ENCODE data around the gene LMO1.

GRCh38 chr11:8267280-8267679 lies 3.6 kb upstream of the LMO1 start:
- TF ChIP-seq, protein P1, sequence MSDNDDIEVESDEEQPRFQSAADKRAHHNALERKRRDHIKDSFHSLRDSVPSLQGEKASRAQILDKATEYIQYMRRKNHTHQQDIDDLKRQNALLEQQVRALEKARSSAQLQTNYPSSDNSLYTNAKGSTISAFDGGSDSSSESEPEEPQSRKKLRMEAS (IDR thresholded peaks at IDR 0.05), result no peak
- TF ChIP-seq, protein P2, sequence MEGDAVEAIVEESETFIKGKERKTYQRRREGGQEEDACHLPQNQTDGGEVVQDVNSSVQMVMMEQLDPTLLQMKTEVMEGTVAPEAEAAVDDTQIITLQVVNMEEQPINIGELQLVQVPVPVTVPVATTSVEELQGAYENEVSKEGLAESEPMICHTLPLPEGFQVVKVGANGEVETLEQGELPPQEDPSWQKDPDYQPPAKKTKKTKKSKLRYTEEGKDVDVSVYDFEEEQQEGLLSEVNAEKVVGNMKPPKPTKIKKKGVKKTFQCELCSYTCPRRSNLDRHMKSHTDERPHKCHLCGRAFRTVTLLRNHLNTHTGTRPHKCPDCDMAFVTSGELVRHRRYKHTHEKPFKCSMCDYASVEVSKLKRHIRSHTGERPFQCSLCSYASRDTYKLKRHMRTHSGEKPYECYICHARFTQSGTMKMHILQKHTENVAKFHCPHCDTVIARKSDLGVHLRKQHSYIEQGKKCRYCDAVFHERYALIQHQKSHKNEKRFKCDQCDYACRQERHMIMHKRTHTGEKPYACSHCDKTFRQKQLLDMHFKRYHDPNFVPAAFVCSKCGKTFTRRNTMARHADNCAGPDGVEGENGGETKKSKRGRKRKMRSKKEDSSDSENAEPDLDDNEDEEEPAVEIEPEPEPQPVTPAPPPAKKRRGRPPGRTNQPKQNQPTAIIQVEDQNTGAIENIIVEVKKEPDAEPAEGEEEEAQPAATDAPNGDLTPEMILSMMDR (IDR thresholded peaks at IDR 0.05 in 2 of 3, conservative IDR thresholded peaks at IDR 0.05 in 1 of 3; ENCODE audit: borderline replicate concordance in 1 of 3, insufficient read depth in 1 of 3, low read depth in 2 of 3, low read length in 2 of 3), result no peak
- no peak for TF ChIP-seq ELF1 (IDR thresholded peaks at IDR 0.05; ENCODE audit: borderline replicate concordance, low read depth)
- TF ChIP-seq POLR2A (IDR thresholded peaks at IDR 0.05; ENCODE audit: borderline replicate concordance, extremely low read depth, insufficient read depth, insufficient read length), result no peak
- TF ChIP-seq ZBTB33 (IDR thresholded peaks at IDR 0.05; ENCODE audit: extremely low read depth, insufficient replicate concordance, low read length), result no peak
- TF ChIP-seq REST (IDR thresholded peaks at IDR 0.05; ENCODE audit: low read depth), result no peak
- no peak for TF ChIP-seq TCF7L2 (IDR thresholded peaks at IDR 0.05; ENCODE audit: borderline replicate concordance, extremely low read depth, insufficient read depth, insufficient read length)
- TF ChIP-seq ATF3 (IDR thresholded peaks at IDR 0.05), result no peak
- no peak for TF ChIP-seq JUND (IDR thresholded peaks at IDR 0.05)
- TF ChIP-seq EZH2phosphoT487 (IDR thresholded peaks at IDR 0.05; ENCODE audit: borderline replicate concordance), result no peak
- no peak for TF ChIP-seq POLR2AphosphoS5 (IDR thresholded peaks at IDR 0.05; ENCODE audit: low read depth, low read length)
- no peak for TF ChIP-seq FOSL1 (IDR thresholded peaks at IDR 0.05; ENCODE audit: low read depth)
- no peak for TF ChIP-seq YY1 (IDR thresholded peaks at IDR 0.05; ENCODE audit: extremely low read depth, insufficient replicate concordance, low read depth, low read length)

Measured in HCT116 (cell line).